NB4 (cell line): ENCODE measurements around the gene FHIT.

Source experiments
- DNase-seq: peaks from one replicate; pipeline ENCODE4 v3.0.0; 2010; ENCODE audit warnings: low read depth
- H3K4me3 ChIP-seq: one replicate; pipeline ENCODE4 v1.5.1; 2011; ENCODE audit warnings: mild to moderate bottlenecking, low read depth, low read length, moderate library complexity
- CTCF ChIP-seq: IDR thresholded peaks from one replicate; pipeline ENCODE4 v1.5.1; 2012; ENCODE audit warnings: low read depth, low read length
- MAX ChIP-seq: IDR thresholded peaks from 2 replicates; pipeline ENCODE4 v1.6.1; 2011; ENCODE audit warnings: low read depth, low read length
- MYC ChIP-seq: IDR thresholded peaks from 2 replicates; pipeline ENCODE4 v1.6.1; 2011; ENCODE audit warnings: low read depth, low read length
- POLR2A ChIP-seq: IDR thresholded peaks from 2 replicates; pipeline ENCODE4 v1.6.1; 2011; ENCODE audit warnings: mild to moderate bottlenecking; ENCODE audit not compliant: insufficient read length; ENCODE audit errors: extremely low read depth

The FHIT gene

GRCh38 chr3:60198179-60198720 lies 1053.0 kb downstream of the FHIT start:
- no peak for DNase-seq
- TF ChIP-seq POLR2A = no peak
- no peak for TF ChIP-seq CTCF
- TF ChIP-seq MAX = no peak
- H3K4me3 ChIP-seq = no peak overlapping the region

- peak; percentile 8 for DNase-seq
- no peak for TF ChIP-seq POLR2A
- no peak overlapping the region for H3K4me3 ChIP-seq
Measured at GRCh38 chr3:60192297-60193114, 1058.7 kb downstream of the FHIT start.

GRCh38 chr3:60190073-60190472 lies 1061.2 kb downstream of the FHIT start:
- no peak overlapping the region for H3K4me3 ChIP-seq
- DNase-seq = no peak
- TF ChIP-seq MYC (no peak), MAX (no peak), CTCF (no peak), POLR2A (no peak)

GRCh38 chr3:60189304-60189703 lies 1061.9 kb downstream of the FHIT start:
- TF ChIP-seq POLR2A (no peak), CTCF (no peak), MAX (no peak)
- DNase-seq = no peak
- H3K4me3 ChIP-seq = no peak overlapping the region

GRCh38 chr3:60188803-60189202 lies 1062.4 kb downstream of the FHIT start:
- no peak for TF ChIP-seq MYC
- TF ChIP-seq MAX = no peak
- TF ChIP-seq POLR2A = no peak
- TF ChIP-seq CTCF = no peak
- no peak overlapping the region for H3K4me3 ChIP-seq
- DNase-seq = no peak

- no peak overlapping the region for H3K4me3 ChIP-seq
- DNase-seq = no peak
- TF ChIP-seq MYC (no peak), CTCF (no peak), MAX (no peak), POLR2A (no peak)
Measured at GRCh38 chr3:60187343-60187742, 1063.9 kb downstream of the FHIT start.
